Cortex of kidney (tissue), 1 donor: Measurements from ENCODE around the gene EREG.

ENCODE experiments used
- DNase-seq: peaks from one replicate; lab custom pipeline; 2025; lab: John Stamatoyannopoulos, UW

EREG gene

GRCh38 chr4:74344031-74344430 is 20.9 kb upstream of the EREG start:
- no peak for DNase-seq

GRCh38 chr4:74353858-74354257 is 11.1 kb upstream of the EREG start:
- DNase-seq, result no peak

- DNase-seq, result no peak
These were observed 7.0 kb upstream of the EREG start for GRCh38 chr4:74357965-74358364.

- no peak for DNase-seq
These were observed 3.3 kb upstream of the EREG start for GRCh38 chr4:74361671-74362070.

- DNase-seq, result no peak
These were observed 2.6 kb upstream of the EREG start for GRCh38 chr4:74362347-74362746.

- no peak for DNase-seq
These were observed 691 bp upstream of the EREG start for GRCh38 chr4:74364256-74364651.

GRCh38 chr4:74365761-74366160 is 816 bp downstream of the EREG start:
- no peak for DNase-seq

- no peak for DNase-seq
These were observed 1.5 kb downstream of the EREG start for GRCh38 chr4:74366367-74366911.

- DNase-seq, result no peak
These were observed 2.8 kb downstream of the EREG start for GRCh38 chr4:74367656-74368290.

- DNase-seq, result no peak
These were observed 3.7 kb downstream of the EREG start for GRCh38 chr4:74368596-74368995.

GRCh38 chr4:74369855-74370254 is 4.9 kb downstream of the EREG start:
- no peak for DNase-seq

GRCh38 chr4:74370912-74371311 is 6.0 kb downstream of the EREG start:
- no peak for DNase-seq

GRCh38 chr4:74374128-74374527 is 9.2 kb downstream of the EREG start:
- no peak for DNase-seq

GRCh38 chr4:74374561-74375327 is 9.8 kb downstream of the EREG start:
- no peak for DNase-seq

GRCh38 chr4:74375824-74376426 is 11.0 kb downstream of the EREG start:
- no peak for DNase-seq

- no peak for DNase-seq
These were observed 12.0 kb downstream of the EREG start for GRCh38 chr4:74376888-74377483.

GRCh38 chr4:74377714-74378113 is 12.8 kb downstream of the EREG start:
- DNase-seq, result no peak

GRCh38 chr4:74378573-74378972 is 13.6 kb downstream of the EREG start:
- DNase-seq, result no peak

GRCh38 chr4:74379912-74380311 is 15.0 kb downstream of the EREG start:
- no peak for DNase-seq

- no peak for DNase-seq
These were observed 20.4 kb downstream of the EREG start for GRCh38 chr4:74385386-74385785.

- no peak for DNase-seq
These were observed 21.2 kb downstream of the EREG start for GRCh38 chr4:74386159-74386558.

- no peak for DNase-seq
These were observed 22.8 kb downstream of the EREG start for GRCh38 chr4:74387790-74388189.

GRCh38 chr4:74389494-74389893 is 24.5 kb downstream of the EREG start:
- no peak for DNase-seq
